GM12875 (cell line): ENCODE measurements around the gene C5orf46.

Experiments
- H3K4me3 ChIP-seq: one replicate; pipeline ENCODE4 v1.5.1; 2011; ENCODE audit warnings: low read depth, low read length, control low read depth
- TF ChIP-seq, protein P1 (sequence below): IDR thresholded peaks from 2 replicates; pipeline ENCODE4 v1.5.1; 2011; ENCODE audit warnings: low read depth, mild to moderate bottlenecking, control low read depth, inconsistent platforms, low read length, moderate library complexity, borderline replicate concordance; ENCODE audit not compliant: insufficient read depth

Gene C5orf46

DNA sequence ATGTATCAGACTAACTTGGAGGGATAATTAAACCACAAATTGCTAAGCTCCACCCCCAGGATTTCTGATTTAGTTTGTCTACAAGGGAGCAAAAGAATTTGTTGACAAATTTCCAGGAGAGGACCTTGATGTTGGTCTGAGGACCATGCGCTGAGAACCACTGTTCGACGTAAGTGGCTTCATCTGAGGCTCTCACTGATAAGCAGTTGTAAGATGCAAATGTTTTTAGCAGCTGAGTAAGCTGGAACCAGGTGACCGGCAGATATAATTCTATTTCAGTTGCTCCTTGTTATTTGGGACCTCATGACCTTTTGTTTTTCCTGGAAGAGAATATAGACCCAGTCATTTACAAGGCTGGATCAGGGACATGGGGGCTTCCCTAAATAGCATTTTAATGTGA lies 60.7 kb downstream of the C5orf46 start:
- TF ChIP-seq, protein P1, sequence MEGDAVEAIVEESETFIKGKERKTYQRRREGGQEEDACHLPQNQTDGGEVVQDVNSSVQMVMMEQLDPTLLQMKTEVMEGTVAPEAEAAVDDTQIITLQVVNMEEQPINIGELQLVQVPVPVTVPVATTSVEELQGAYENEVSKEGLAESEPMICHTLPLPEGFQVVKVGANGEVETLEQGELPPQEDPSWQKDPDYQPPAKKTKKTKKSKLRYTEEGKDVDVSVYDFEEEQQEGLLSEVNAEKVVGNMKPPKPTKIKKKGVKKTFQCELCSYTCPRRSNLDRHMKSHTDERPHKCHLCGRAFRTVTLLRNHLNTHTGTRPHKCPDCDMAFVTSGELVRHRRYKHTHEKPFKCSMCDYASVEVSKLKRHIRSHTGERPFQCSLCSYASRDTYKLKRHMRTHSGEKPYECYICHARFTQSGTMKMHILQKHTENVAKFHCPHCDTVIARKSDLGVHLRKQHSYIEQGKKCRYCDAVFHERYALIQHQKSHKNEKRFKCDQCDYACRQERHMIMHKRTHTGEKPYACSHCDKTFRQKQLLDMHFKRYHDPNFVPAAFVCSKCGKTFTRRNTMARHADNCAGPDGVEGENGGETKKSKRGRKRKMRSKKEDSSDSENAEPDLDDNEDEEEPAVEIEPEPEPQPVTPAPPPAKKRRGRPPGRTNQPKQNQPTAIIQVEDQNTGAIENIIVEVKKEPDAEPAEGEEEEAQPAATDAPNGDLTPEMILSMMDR = no peak
- H3K4me3 ChIP-seq = no peak overlapping the region

DNA sequence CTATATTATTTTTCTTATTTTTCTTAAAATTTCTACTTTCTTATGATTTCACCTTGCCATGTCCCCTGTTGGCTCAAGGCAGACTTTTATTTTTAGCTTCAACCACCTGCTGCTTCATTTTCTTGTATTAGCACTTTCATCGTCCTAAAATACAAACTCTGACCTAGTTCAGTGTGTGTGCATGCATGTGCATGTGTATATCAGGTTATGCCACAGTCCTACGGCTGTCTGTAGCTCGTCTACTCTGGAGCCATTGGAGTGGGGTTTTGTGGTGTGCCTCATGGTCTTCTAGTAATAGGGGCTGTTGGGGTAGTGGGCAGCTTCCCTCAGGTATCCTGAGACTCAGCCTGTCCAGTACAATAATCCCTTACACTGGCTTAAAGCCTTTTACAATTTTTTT lies 61.5 kb downstream of the C5orf46 start:
- no peak overlapping the region for H3K4me3 ChIP-seq
- TF ChIP-seq, protein P1 = no peak

DNA sequence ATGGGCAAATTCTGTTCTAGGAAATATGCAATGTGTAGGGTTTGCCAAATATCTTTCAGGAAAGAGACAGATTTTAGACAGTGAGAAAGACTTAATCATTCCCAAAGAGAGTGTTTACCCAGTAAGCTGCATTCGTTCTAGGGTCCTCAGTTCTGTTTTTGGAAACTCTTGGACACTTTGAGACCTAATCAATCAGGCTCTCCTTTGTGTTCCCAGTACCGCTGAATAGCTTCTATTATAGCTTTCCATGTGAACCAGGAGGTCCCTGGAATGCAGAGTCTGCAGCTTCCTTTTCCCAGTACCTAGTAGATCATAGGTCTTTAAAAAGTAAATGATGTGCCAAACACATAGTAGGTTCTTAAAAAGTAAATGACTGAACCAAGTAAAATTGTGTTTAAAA lies 63.5 kb downstream of the C5orf46 start:
- TF ChIP-seq, protein P1 = no peak
- H3K4me3 ChIP-seq = no peak overlapping the region
